Measurements from ENCODE around the gene LCE1B. TPM values are rescaled to one million over a fixed set of nuclear protein-coding genes. Genes with fewer than 3 reads are reported as not detected.

Gene LCE1B
- total RNA-seq, 1 donor from 2014 or later, result not detected

DNA sequence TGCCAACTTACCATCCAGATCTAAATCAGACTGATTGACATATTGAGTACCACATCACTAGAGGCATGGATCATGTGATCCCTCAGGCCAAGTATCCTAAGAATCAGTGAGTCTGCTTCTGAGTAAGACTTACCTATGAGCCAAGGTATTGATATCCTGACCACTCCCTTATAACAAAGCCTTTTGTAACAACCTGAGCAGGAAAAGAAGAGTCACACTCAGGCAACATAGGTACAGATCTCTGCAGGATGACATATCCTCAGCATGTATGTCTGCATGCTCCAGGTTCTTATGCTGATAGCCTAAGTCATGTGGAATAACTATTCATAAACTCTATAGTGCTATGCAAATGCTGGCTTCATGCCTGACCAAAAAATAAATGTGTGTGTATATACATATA lies 13.2 kb downstream of the LCE1B start:
- no peaks in the 10 kb centered on the region for H3K36me3 Mint-ChIP-seq (ENCODE audit: unreplicated experiment)
- no peak overlapping the region for H3K4me3 Mint-ChIP-seq (ENCODE audit: unreplicated experiment)
- peaks cover 4% of the 10 kb centered on the region for H3K9me3 Mint-ChIP-seq (ENCODE audit: unreplicated experiment)
- H3K4me1 Mint-ChIP-seq (ENCODE audit: unreplicated experiment), result no peaks in the 10 kb centered on the region
- no peak for DNase-seq (ENCODE audit: extremely low spot score, unreplicated experiment)
- TF ChIP-seq, protein P1, sequence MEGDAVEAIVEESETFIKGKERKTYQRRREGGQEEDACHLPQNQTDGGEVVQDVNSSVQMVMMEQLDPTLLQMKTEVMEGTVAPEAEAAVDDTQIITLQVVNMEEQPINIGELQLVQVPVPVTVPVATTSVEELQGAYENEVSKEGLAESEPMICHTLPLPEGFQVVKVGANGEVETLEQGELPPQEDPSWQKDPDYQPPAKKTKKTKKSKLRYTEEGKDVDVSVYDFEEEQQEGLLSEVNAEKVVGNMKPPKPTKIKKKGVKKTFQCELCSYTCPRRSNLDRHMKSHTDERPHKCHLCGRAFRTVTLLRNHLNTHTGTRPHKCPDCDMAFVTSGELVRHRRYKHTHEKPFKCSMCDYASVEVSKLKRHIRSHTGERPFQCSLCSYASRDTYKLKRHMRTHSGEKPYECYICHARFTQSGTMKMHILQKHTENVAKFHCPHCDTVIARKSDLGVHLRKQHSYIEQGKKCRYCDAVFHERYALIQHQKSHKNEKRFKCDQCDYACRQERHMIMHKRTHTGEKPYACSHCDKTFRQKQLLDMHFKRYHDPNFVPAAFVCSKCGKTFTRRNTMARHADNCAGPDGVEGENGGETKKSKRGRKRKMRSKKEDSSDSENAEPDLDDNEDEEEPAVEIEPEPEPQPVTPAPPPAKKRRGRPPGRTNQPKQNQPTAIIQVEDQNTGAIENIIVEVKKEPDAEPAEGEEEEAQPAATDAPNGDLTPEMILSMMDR (IDR thresholded peaks at IDR 0.05), result no peak
- no peaks in the 10 kb centered on the region for H3K27me3 Mint-ChIP-seq (ENCODE audit: unreplicated experiment)
- H3K27ac Mint-ChIP-seq (ENCODE audit: unreplicated experiment), result no peak overlapping the region

GRCh38 chr1:152827173-152827572 lies 15.4 kb downstream of the LCE1B start, which contains the start of gene LCE1A:
Gene LCE1A (plus strand): TSS chr1:152827473. CDS start chr1:152827473, 0 bp downstream.
- Mint-ChIP-seq H3K4me3 (ENCODE audit: unreplicated experiment) (no peak within 1 kb of the TSS), H3K9me3 (ENCODE audit: unreplicated experiment) (peaks cover 4% of the 10 kb centered on the region), H3K36me3 (ENCODE audit: unreplicated experiment) (no peaks in the 10 kb centered on the region), H3K27ac (ENCODE audit: unreplicated experiment) (no peak within 1 kb of the TSS), H3K27me3 (ENCODE audit: unreplicated experiment) (no peaks in the 10 kb centered on the region), H3K4me1 (ENCODE audit: unreplicated experiment) (no peaks in the 10 kb centered on the region)
- TF ChIP-seq, protein P1 (IDR thresholded peaks at IDR 0.05), result no peak
- no peak for DNase-seq (ENCODE audit: extremely low spot score, unreplicated experiment)

DNA sequence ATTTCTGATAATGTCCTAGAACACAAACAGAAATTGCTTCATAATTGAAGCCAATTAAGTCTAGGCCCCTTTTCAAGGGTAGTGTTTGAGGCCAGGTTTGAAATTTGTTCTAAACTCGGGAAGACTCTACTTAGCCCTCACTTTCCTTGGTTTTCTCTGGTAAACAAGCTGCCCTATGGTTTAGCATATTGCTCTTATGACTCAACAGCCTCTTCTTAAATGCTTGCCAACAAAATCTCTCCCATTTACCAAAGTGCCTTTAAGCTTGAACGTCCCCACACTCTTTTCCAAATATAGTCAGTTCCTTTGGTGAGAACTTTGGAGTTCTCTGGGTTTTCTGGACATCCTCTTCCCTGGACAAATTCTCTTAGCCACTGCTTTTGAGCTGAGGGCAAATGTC lies 25.1 kb downstream of the LCE1B start:
- Mint-ChIP-seq H3K27ac (ENCODE audit: unreplicated experiment) (no peak overlapping the region), H3K27me3 (ENCODE audit: unreplicated experiment) (no peaks in the 10 kb centered on the region), H3K36me3 (ENCODE audit: unreplicated experiment) (no peaks in the 10 kb centered on the region), H3K4me3 (ENCODE audit: unreplicated experiment) (no peak overlapping the region), H3K9me3 (ENCODE audit: unreplicated experiment) (peaks cover 5% of the 10 kb centered on the region), H3K4me1 (ENCODE audit: unreplicated experiment) (no peaks in the 10 kb centered on the region)
- TF ChIP-seq, protein P1 (IDR thresholded peaks at IDR 0.05), result no peak
- DNase-seq (ENCODE audit: extremely low spot score, unreplicated experiment), result no peak

DNA sequence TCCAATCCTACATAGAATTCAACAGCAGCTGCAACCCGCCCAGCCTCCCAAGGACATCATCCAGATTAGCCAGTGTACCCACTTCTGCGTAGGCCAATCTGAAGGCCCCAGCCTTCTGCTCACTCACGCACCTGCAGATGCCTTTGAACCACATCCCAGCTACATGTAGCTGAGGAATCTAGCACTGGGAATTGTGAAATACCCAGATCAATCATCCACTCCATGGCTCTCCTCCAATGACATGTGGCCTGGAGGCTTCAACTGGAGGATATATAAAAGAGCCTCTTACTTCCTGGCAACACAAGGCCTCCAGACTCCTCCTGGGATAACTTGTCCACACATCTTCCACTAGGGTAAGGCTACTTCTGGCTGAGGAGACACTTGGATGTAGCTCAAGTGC lies 30.8 kb downstream of the LCE1B start, which contains the start of gene LCE6A:
LCE6A (plus strand) TSS at position 301 of the 400 bp plus-strand sequence. CDS start 665 bp downstream, outside the sequence.
- Mint-ChIP-seq H3K9me3 (ENCODE audit: unreplicated experiment) (no peaks in the 10 kb centered on the region), H3K27ac (ENCODE audit: unreplicated experiment) (no peak within 1 kb of the TSS), H3K4me1 (ENCODE audit: unreplicated experiment) (no peaks in the 10 kb centered on the region), H3K36me3 (ENCODE audit: unreplicated experiment) (no peaks in the 10 kb centered on the region), H3K27me3 (ENCODE audit: unreplicated experiment) (no peaks in the 10 kb centered on the region), H3K4me3 (ENCODE audit: unreplicated experiment) (no peak within 1 kb of the TSS)
- no peak for DNase-seq (ENCODE audit: extremely low spot score, unreplicated experiment)
- TF ChIP-seq, protein P1 (IDR thresholded peaks at IDR 0.05), result no peak

- Mint-ChIP-seq H3K4me1 (ENCODE audit: unreplicated experiment) (no peaks in the 10 kb centered on the region), H3K9me3 (ENCODE audit: unreplicated experiment) (no peaks in the 10 kb centered on the region)
Observed at GRCh38 chr1:152855661-152856060, 43.9 kb downstream of the LCE1B start.

More at GRCh38 chr1:152855661-152856060, 43.9 kb downstream of the LCE1B start:
- TF ChIP-seq, protein P1 (IDR thresholded peaks at IDR 0.05), result no peak
- no peaks in the 10 kb centered on the region for H3K36me3 Mint-ChIP-seq (ENCODE audit: unreplicated experiment)
- no peak for DNase-seq (ENCODE audit: extremely low spot score, unreplicated experiment)
- no peaks in the 10 kb centered on the region for H3K27me3 Mint-ChIP-seq (ENCODE audit: unreplicated experiment)
- no peak overlapping the region for H3K27ac Mint-ChIP-seq (ENCODE audit: unreplicated experiment)
- no peak overlapping the region for H3K4me3 Mint-ChIP-seq (ENCODE audit: unreplicated experiment)
